DMS53 (cell line): ENCODE results near the gene PDPK1.

Experiments
- DNase-seq: peaks from one replicate; lab custom pipeline; 2025; lab: John Stamatoyannopoulos, UW

The PDPK1 gene

GRCh38 chr16:2537451-2538379 is at the start of gene PDPK1:
Gene PDPK1 (plus strand): TSS chr16:2538021. CDS start chr16:2538113, 92 bp downstream.
- DNase-seq = peak; percentile 95

- no peak for DNase-seq
These were observed 48.2 kb upstream of the PDPK1 start for GRCh38 chr16:2489581-2489980.

GRCh38 chr16:2490190-2491105 is 47.4 kb upstream of the PDPK1 start:
- DNase-seq = peak; percentile 71

GRCh38 chr16:2492292-2492691 is 45.5 kb upstream of the PDPK1 start:
- no peak for DNase-seq

GRCh38 chr16:2493605-2494004 is 44.2 kb upstream of the PDPK1 start:
- no peak for DNase-seq

GRCh38 chr16:2494616-2495015 is 43.2 kb upstream of the PDPK1 start:
- DNase-seq = no peak

- DNase-seq = no peak
These were observed 42.8 kb upstream of the PDPK1 start for GRCh38 chr16:2495041-2495440.

GRCh38 chr16:2496223-2497115 is 41.4 kb upstream of the PDPK1 start:
- DNase-seq = no peak

- DNase-seq = no peak
These were observed 40.6 kb upstream of the PDPK1 start for GRCh38 chr16:2497116-2497630.

- DNase-seq = no peak
These were observed 39.9 kb upstream of the PDPK1 start for GRCh38 chr16:2497695-2498484.

- no peak for DNase-seq
These were observed 39.1 kb upstream of the PDPK1 start for GRCh38 chr16:2498531-2499253.

- no peak for DNase-seq
These were observed 38.4 kb upstream of the PDPK1 start for GRCh38 chr16:2499454-2499853.

- no peak for DNase-seq
These were observed 37.9 kb upstream of the PDPK1 start for GRCh38 chr16:2499890-2500429.

GRCh38 chr16:2500430-2500917 is 37.3 kb upstream of the PDPK1 start:
- DNase-seq = peak; percentile 35

- DNase-seq = peak; percentile 76
These were observed 36.7 kb upstream of the PDPK1 start for GRCh38 chr16:2500918-2501750.

GRCh38 chr16:2501946-2502895 is 35.6 kb upstream of the PDPK1 start:
- DNase-seq = no peak

GRCh38 chr16:2505695-2506094 is 32.1 kb upstream of the PDPK1 start:
- no peak for DNase-seq
